GM19193 (cell line): ENCODE results near the gene SFR1.

Experiments
- POLR2A ChIP-seq: IDR thresholded peaks from 4 replicates; pipeline ENCODE4 v1.6.1; 2011; ENCODE audit not compliant: insufficient read depth, insufficient read length; ENCODE audit errors: extremely low read depth

Gene SFR1, protein sequence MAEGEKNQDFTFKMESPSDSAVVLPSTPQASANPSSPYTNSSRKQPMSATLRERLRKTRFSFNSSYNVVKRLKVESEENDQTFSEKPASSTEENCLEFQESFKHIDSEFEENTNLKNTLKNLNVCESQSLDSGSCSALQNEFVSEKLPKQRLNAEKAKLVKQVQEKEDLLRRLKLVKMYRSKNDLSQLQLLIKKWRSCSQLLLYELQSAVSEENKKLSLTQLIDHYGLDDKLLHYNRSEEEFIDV

DNA sequence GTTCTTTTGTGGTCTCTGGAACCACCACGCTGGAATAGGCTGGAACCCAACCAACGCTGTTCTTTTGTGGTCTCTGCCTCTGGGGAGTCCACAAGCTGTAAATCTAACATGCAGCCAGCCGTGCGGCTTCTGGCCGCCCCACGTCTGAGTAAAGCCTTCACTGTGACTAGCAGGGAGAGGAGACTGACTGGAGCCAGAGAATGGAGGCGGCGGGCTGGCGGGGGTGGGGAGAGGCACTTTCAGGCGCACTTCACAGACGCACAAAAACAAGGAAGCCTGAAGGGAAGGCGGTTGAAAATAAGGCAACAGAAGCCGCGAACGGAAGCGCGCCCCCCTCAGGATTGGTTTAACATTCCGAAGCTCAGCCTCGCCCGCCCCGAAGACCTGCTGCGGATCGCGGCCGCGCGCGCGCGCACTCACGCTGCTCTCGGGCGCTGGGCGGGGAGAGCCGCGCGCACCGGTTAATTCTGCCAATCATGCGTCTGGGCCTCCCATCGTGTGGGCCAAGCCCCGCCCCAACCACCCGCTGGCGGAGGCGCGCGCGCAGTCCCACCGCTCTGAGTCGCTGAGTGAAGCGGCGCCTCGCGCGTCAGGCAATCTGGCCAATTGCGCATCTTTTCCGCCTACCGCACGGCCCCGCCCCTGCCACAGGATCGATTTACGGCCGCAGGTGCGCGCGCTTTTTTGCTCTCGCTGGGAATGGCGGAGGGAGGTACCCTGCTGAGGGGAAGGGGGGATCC is at the start of gene SFR1:
Gene SFR1 (plus strand): TSS at position 687 of the 740 bp plus-strand sequence. CDS start 13 bp downstream, at position 700.
- peak; percentile 92 for TF ChIP-seq POLR2A

GRCh38 chr10:104072786-104073185 is 49.2 kb upstream of the SFR1 start:
- TF ChIP-seq POLR2A = no peak

GRCh38 chr10:104074505-104074904 is 47.5 kb upstream of the SFR1 start:
- no peak for TF ChIP-seq POLR2A

GRCh38 chr10:104076743-104077160 is 45.2 kb upstream of the SFR1 start:
- no peak for TF ChIP-seq POLR2A

DNA sequence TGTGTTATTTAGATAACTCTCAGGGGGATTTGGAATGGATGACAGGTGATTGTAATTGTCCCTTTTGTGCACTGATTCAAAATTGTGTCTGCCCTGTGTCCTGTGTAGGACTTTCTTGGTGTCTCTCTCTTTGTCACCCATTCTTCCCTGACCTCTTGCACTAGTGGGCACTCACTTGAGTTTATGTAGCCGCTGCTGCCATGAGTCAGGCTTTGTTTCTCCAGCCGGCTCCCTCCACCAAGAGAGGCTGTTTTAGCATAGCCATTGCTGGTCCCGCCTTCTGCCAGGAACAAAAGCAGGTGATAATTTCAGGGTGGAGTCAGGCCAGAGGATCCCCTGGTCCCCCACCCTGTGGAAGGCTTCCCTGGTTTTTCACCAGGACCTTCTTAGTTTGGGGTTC is 44.7 kb upstream of the SFR1 start:
- no peak for TF ChIP-seq POLR2A

DNA sequence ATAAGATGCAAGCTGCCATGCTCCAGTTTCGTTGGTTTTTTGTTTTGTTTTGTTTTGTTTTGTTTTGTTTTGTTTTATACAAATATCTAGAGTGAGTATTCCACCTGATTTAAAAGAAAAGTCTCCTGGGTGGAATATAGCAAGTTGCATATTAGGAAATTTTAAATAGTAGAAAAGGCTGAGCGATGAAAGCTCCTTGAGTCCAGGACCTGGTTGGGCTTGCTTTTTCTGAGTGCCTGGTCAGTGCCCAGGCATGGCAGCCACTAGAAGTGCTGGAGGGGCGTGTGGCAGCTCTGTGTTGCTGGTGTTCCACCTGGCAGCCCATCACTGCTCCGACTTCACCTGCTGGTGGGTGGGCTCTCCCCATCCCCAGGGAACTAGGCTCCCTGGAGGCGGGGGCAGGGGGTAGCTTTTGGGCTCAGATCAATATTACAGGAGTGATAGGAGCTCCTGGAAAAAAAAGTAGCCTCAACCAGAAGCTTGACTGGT is 44.3 kb upstream of the SFR1 start:
- no peak for TF ChIP-seq POLR2A

- TF ChIP-seq POLR2A = no peak
Observed at GRCh38 chr10:104080762-104081161, 41.2 kb upstream of the SFR1 start.

DNA sequence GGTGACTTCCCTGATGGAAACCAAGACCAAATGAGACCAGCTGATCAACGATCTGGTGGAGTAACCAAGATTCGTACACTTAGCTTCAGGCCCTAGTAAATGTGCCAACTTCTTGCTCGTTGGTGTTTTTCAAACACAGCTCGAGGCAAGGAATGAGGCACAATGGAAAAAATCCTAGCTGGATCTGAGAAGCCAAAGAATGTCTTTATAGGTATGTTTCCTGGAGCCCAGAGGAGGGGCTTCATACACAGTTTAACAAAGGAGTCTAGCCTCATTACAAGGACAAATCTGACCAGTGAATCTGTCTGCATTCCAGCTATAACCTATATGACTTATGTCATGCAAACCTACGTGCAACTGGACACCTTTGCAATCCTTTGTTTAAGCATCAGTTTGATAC is 40.0 kb upstream of the SFR1 start:
- TF ChIP-seq POLR2A = no peak

DNA sequence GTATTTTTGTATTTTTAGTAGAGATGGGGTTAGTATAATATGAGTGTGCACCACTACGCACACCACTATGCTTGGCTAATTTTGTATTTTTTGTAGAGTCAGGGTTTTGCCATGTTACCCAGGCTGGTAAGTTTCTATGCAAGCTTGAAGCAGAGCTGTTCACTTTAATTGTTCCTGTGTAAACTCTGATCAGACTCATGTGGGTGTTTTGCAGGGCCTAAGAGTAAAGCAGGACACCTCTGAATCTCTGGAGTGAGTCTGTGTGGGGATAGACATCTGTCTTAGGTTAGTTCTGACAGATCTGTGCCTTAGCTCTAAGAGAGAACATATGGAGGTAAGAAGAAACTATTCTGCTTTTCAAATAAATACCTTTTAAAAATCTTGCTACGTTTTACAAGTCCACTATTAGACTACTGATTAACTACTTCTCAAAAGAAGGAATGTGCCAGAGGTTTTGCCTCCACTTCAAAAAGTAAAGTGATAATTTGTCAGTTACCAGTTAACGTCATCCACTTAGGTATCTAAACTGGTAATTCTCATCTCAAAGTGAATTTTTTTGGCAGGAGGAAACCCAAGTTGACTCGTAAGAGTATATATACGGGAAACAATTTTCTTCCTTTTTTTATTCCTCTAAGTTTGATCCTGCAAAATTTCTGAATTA is 37.4 kb upstream of the SFR1 start:
- TF ChIP-seq POLR2A = no peak

DNA sequence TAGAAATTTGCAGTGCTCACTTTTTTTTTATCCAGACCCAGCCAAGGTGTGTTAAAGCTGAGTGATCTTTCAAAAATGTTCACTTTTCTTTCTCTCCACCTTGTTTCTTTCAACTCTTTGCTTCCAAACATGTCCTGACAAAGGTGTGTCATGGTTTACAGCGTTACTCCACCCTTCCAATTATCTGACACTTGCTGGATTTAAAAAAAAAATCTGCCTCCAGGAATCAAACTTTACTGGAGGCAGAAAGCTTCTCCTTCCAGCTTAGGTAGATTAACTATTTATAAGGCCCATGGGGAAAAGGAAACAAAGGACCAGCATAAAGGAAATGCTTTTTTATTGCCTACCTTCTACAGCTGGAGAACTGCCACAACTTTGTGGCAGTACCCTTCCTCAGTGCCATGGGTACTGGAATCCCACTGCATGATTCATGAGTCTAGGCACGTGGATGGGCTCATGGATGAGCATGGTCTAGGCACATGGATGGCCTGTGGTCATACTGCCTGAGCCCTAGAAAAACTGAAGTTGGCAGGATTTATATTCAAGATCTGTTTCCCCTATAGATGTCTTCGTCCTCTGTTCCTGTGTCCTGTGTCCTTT is 36.1 kb upstream of the SFR1 start, which contains the start of gene COL17A1:
Gene COL17A1 (minus strand): TSS at position 80 of the 600 bp plus-strand sequence. CDS start 5,207 bp downstream, outside the sequence.
- no peak for TF ChIP-seq POLR2A

- no peak for TF ChIP-seq POLR2A
Observed at GRCh38 chr10:104088239-104088638, 33.7 kb upstream of the SFR1 start.

- no peak for TF ChIP-seq POLR2A
Observed at GRCh38 chr10:104089621-104090020, 32.4 kb upstream of the SFR1 start.

DNA sequence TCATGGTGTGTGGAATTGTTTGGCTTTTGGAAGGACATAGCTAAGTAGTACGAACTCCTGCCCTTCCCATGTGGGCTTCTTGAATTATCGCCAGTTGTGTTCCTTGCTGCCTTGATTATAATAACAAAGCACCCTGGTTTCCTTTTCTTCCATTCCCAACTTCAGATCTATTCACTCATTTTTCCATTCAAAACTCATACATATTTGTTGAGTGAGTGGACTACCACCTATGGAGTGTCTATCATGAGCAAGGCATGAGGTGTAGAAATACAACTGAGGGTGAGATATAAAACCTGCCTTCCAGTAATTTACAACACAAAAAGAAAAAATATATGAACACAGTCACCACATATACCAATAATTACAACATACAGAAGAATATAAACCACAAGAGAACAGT is 31.4 kb upstream of the SFR1 start:
- TF ChIP-seq POLR2A = no peak

DNA sequence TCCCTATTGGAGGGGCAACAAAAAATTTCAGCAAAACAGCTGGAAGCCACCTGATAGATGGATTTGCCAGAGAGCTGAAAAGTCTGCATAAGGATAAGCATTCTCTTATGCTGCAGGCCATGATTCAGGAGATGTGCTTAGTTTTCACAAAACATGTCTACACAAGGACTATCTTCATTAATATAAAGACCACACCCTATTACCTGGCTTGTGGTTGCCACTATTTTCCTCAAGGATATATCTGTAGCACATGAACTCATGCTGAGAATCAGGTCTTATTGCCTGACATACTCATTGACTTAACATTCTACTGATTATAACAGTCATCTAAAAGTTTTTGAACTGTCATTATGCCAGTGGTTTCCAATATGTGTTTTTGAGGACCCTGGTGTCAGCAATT is 29.2 kb upstream of the SFR1 start:
- TF ChIP-seq POLR2A = no peak

GRCh38 chr10:104096692-104097091 is 25.3 kb upstream of the SFR1 start:
- no peak for TF ChIP-seq POLR2A

- TF ChIP-seq POLR2A = no peak
Observed at GRCh38 chr10:104098358-104098925, 23.5 kb upstream of the SFR1 start.

DNA sequence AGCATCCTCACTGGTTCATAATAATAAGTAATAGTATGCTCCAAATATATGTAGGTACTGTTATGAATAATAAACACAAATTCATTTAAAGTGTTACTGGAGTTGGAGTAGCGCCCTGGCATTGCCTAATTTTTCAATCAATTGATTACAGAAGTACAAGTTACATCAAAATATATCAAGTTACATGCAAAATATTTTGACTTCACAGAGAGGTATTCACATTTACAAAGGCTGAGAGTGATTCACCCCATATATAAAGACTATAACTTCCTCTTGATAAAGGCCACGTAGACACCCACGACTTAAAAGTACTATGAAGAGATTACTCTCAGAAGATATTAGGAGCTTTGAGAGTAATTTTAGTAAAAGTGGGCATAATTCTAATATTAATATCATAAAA is 22.7 kb upstream of the SFR1 start:
- no peak for TF ChIP-seq POLR2A
